Measurements from ENCODE around the gene APBB1. TPM values are rescaled to one million over a fixed set of nuclear protein-coding genes. Genes with fewer than 3 reads are reported as not detected.
A peak's percentile ranks its signal among the peaks of the same experiment; 100 is the strongest.

APBB1 gene
- total RNA-seq, 1 donor from 2014 or later, result 40.9 TPM

DNA sequence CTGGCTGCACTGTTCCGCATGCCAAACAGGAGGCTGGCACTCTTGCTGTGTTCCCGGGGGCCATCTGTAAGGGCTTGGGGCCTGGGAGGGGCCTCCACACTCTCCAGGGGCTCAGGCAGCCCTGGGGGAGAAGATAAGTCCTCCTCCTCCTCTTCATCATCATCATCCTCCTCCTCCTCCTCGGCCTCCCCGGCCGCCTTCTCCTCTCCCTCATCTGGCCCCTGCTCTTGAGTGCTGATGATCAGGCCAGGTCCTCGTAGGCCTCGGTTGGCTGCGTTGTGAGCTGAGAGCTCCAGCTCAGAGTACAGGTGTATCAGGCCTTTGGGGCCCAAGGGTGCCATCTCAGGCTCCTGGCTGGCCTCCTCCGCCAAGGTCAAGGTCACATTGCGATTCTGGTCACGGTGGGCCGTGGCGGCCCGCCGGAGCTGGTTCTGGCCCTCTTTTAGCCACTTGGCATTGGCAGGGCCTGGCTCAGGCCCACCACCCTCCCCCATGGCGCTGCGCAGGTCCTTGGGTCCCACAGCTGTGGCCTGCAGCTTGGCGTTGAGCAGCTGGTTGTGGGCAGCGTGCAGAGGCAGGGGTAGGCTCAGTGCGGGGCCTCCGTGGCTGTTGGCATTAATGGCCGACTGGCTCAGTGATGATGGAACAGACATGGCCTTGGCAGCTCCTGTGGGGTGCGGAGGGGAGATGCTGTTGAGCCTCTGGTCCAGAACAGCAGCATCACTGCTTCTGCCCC lies 8.0 kb downstream of the APBB1 start:
- Histone ChIP-seq H3K4me3 (no peak overlapping the region), H3K9me3 (no peaks in the 10 kb centered on the region), H3K36me3 (peaks cover 22% of the 10 kb centered on the region), H3K27ac (no peak overlapping the region), H3K27me3 (no peaks in the 10 kb centered on the region), H3K4me1 (no peaks in the 10 kb centered on the region)
- DNase-seq, result no peak
- no peak for ATAC-seq
- TF ChIP-seq, protein P1, sequence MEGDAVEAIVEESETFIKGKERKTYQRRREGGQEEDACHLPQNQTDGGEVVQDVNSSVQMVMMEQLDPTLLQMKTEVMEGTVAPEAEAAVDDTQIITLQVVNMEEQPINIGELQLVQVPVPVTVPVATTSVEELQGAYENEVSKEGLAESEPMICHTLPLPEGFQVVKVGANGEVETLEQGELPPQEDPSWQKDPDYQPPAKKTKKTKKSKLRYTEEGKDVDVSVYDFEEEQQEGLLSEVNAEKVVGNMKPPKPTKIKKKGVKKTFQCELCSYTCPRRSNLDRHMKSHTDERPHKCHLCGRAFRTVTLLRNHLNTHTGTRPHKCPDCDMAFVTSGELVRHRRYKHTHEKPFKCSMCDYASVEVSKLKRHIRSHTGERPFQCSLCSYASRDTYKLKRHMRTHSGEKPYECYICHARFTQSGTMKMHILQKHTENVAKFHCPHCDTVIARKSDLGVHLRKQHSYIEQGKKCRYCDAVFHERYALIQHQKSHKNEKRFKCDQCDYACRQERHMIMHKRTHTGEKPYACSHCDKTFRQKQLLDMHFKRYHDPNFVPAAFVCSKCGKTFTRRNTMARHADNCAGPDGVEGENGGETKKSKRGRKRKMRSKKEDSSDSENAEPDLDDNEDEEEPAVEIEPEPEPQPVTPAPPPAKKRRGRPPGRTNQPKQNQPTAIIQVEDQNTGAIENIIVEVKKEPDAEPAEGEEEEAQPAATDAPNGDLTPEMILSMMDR (IDR thresholded peaks at IDR 0.05), result no peak
- intact Hi-C loops (cut with DNase I), result no loop called here

DNA sequence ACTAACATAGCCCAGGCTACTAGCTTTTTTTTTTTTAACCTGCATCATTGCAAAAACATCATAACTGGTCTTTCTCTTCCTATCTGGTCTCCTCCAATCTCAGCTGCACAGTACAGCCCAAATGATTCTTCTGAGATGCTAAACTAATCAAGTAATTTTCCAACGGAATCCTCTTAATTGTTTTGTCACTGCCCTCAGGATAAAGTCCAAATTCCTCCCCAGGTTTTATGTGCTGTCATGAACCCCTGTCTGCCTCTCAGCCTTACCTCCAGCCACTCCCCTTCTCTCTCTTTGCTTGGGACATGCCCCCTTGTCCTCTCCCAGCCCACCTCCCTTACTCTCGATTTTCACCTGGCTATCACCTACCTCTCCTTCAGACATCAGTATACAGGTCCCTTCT lies 12.5 kb downstream of the APBB1 start:
- no peaks in the 10 kb centered on the region for H3K4me1 ChIP-seq
- intact Hi-C loops (cut with DNase I), result no loop called here
- H3K9me3 ChIP-seq, result no peaks in the 10 kb centered on the region
- ATAC-seq (no peak), DNase-seq (no peak)
- no peak overlapping the region for H3K27ac ChIP-seq
- no peak overlapping the region for H3K4me3 ChIP-seq
- TF ChIP-seq, protein P1 (IDR thresholded peaks at IDR 0.05), result no peak
- peaks cover 22% of the 10 kb centered on the region for H3K36me3 ChIP-seq
- no peaks in the 10 kb centered on the region for H3K27me3 ChIP-seq

DNA sequence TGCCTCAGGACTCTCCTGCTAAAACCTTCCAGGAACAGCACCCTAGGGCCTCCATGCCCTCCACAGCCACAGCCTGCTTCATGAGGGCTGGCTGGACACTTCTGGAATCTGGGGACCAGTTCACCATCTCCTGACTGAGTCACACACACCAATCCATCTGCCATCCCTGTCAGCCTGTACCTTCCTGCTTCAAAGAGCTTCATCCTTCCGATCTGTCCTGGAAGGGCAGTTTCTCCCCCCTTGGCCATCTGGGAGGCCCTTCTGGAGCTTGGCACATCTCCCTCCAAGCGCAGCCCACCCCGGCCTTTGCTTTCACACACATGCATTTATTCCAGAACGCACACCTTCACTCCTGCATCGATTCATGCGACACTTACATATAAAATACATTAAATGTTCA lies 13.0 kb downstream of the APBB1 start:
- peaks cover 24% of the 10 kb centered on the region for H3K36me3 ChIP-seq
- intact Hi-C loops (cut with DNase I), result no loop called here
- no peak overlapping the region for H3K27ac ChIP-seq
- H3K4me3 ChIP-seq, result no peak overlapping the region
- H3K4me1 ChIP-seq, result no peaks in the 10 kb centered on the region
- DNase-seq (no peak), ATAC-seq (no peak)
- TF ChIP-seq, protein P1 (IDR thresholded peaks at IDR 0.05), result no peak
- H3K9me3 ChIP-seq, result no peaks in the 10 kb centered on the region
- no peaks in the 10 kb centered on the region for H3K27me3 ChIP-seq

DNA sequence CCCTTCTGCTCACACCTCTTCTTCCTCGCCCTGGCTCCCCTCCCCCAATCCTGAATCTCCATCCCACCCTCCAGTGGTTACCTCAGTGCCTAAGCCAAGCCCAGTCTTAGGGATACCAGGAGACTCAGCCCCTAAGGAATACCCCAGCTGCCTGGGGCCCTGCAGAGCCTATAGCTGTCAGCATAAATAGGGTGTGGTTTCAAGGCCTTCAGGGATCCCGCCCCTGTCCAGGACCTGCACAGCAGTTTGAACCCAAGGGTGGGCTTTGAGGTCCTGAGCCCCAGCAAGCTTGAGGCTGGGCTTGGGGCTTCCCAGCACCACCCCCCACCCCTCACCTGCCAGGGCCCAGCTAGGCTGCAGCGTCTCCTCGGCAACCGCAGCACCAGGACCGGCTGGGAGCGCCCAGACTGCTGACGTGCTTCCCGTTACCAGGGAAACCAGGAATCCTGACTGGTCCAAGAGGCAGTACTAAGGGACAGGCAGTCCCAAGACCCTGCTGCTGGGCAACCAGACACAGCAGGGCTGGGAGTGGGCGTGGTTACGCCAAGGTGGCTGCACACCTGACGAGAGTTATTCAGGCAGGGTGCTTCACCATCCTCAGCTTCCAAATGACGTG lies 13.7 kb downstream of the APBB1 start:
- TF ChIP-seq, protein P1 (IDR thresholded peaks at IDR 0.05), result no peak
- Histone ChIP-seq H3K36me3 (peaks cover 23% of the 10 kb centered on the region), H3K9me3 (no peaks in the 10 kb centered on the region), H3K27ac (no peak overlapping the region), H3K4me1 (no peaks in the 10 kb centered on the region), H3K27me3 (no peaks in the 10 kb centered on the region), H3K4me3 (no peak overlapping the region)
- ATAC-seq (peak; percentile 33), DNase-seq (no peak)
- intact Hi-C loops (cut with DNase I), result no loop called here

DNA sequence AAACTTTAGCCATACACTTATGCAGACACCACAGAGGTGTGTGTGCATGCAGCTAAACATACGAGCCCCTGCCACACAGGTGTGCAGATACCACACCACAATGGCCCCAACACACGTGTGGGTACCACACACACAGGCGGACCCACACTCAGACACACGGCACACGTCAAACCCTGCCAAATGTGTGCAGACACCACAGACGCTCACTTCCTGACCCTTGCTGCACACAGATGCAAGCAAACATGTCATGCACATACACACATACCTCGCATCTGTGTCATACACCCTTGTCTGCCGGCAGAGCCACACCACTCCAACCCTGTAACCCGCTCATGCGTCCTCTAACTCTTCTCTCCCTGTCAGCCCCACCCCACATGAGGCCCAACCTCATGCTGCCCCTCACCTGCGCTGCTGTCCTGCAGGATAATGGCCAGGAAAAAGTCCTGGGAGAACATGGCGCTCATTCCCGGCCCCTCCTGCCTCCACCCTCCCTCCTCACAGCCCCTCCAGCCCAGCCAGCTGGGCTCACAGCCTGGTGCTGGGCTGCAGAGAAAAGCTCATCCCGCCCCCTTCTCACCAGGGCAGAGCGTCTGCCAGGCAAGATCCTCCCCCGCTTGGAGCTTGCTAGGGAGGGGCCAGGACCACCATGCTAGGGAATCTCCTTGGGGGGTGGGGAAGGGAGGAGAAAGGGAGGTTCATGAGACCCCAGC lies 14.4 kb downstream of the APBB1 start:
- H3K9me3 ChIP-seq, result no peaks in the 10 kb centered on the region
- no peak overlapping the region for H3K4me3 ChIP-seq
- DNase-seq, result no peak
- peaks cover 16% of the 10 kb centered on the region for H3K36me3 ChIP-seq
- intact Hi-C loops (cut with DNase I), result no loop called here
- TF ChIP-seq, protein P1 (IDR thresholded peaks at IDR 0.05), result no peak
- H3K27ac ChIP-seq, result peak overlapping the region; percentile 3
- peak; percentile 3 for ATAC-seq
- H3K27me3 ChIP-seq, result no peaks in the 10 kb centered on the region
- H3K4me1 ChIP-seq, result no peaks in the 10 kb centered on the region
